PFSK-1 (cell line): Measurements from ENCODE around the gene MZF1.

Source experiments
- POLR2AphosphoS5 ChIP-seq: IDR thresholded peaks from 2 replicates; pipeline ENCODE4 v1.6.1; 2012; ENCODE audit warnings: low read depth, mild to moderate bottlenecking, control low read depth, low read length, moderate library complexity
- SIN3A ChIP-seq: IDR thresholded peaks from 2 replicates; pipeline ENCODE4 v1.6.1; 2012; ENCODE audit warnings: mild to moderate bottlenecking, low read length, moderate library complexity, borderline replicate concordance; ENCODE audit not compliant: insufficient read depth
- TAF1 ChIP-seq: IDR thresholded peaks from 2 replicates; pipeline ENCODE4 v1.6.1; 2012; ENCODE audit warnings: low read length, control low read depth, borderline replicate concordance; ENCODE audit not compliant: insufficient read depth
- TF ChIP-seq, protein P1 (sequence below), 2 experiments: IDR thresholded peaks; 2 replicates each; pipeline versions ENCODE4 v1.6.1 to v1.8.0; 2011 to 2012; ENCODE audit warnings: low read depth in 2 of 2, low read length in 2 of 2, control low read depth in 1 of 2, inconsistent platforms in 1 of 2, mild to moderate bottlenecking in 1 of 2, moderate library complexity in 1 of 2; ENCODE audit not compliant: insufficient read depth in 1 of 2

DNA sequence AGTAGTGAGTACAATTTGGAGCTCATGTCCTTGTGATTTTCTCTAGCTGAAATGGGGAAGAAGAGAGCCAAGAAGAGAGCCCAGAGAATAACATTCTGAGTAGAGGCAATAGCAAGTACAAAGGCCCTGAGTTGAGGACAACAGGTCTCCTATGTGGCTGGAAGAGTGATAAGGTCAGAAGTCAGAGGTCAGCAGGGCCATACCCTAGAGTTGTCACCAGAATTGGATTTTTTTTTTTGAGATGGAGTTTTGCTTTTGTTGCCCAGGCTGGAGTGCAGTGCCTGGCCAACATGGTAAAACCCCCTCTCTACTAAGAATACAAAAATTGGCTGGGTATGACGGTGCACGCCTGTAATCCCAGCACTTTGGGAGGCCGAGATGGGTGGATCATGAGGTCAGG, 37.3 kb downstream of the MZF1 start:
- no peak for TF ChIP-seq POLR2AphosphoS5
- no peak for TF ChIP-seq SIN3A
- TF ChIP-seq TAF1: no peak
- TF ChIP-seq, protein P1, sequence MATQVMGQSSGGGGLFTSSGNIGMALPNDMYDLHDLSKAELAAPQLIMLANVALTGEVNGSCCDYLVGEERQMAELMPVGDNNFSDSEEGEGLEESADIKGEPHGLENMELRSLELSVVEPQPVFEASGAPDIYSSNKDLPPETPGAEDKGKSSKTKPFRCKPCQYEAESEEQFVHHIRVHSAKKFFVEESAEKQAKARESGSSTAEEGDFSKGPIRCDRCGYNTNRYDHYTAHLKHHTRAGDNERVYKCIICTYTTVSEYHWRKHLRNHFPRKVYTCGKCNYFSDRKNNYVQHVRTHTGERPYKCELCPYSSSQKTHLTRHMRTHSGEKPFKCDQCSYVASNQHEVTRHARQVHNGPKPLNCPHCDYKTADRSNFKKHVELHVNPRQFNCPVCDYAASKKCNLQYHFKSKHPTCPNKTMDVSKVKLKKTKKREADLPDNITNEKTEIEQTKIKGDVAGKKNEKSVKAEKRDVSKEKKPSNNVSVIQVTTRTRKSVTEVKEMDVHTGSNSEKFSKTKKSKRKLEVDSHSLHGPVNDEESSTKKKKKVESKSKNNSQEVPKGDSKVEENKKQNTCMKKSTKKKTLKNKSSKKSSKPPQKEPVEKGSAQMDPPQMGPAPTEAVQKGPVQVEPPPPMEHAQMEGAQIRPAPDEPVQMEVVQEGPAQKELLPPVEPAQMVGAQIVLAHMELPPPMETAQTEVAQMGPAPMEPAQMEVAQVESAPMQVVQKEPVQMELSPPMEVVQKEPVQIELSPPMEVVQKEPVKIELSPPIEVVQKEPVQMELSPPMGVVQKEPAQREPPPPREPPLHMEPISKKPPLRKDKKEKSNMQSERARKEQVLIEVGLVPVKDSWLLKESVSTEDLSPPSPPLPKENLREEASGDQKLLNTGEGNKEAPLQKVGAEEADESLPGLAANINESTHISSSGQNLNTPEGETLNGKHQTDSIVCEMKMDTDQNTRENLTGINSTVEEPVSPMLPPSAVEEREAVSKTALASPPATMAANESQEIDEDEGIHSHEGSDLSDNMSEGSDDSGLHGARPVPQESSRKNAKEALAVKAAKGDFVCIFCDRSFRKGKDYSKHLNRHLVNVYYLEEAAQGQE (IDR thresholded peaks at IDR 0.05; ENCODE audit: insufficient read depth in 1 of 2, low read depth in 2 of 2, low read length in 2 of 2): no peak
